Measurements from ENCODE around the gene SNRPE. TPM values are rescaled to one million over a fixed set of nuclear protein-coding genes. Genes with fewer than 3 reads are reported as not detected.

SNRPE gene
- total and polyA plus RNA-seq, 2 experiments from 2014 or later, result 99.3 to 904 TPM

DNA sequence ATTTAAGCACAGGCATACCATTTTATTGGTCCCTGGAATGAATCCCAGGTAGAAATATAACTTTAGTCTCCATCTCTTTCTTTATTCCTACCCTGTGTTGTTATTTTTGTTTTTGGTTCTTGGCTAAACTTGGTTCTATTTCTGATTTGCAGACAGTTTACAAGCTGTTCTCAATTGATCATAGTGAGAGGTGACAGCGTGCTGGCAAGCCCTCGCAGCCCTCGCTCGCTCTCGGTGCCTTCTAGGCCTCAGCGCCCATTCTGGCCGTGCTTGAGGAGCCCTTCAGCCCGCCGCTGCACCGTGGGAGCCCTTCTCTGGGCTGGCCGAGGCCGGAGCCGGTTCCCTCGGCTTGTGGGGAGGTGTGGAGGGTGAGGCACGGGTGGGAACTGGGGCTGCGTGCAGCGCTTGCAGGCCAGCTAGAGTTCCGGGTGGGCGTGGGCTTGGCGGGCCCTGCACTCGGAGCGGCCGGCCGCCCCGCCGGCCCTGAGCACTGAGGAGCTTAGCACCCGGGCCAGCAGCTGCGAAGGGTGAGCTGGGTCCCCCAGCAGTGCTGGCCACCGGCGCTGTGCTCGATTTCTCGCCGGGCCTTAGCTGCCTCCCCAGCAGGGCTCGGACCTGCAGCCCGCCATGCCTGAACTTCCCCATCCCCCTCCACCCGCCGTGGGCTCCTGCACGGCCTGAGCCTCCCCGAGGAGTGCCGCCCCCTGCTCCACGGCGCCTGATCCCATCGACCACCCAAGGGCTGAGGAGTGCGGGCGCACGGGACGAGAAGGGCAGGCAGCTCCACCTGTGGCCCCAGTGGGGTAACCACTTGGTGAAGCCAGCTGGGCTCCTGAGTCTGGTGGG is 38.7 kb downstream of the SNRPE start (continued):
- no peak for TF ChIP-seq CTCF (conservative IDR thresholded peaks at IDR 0.05; ENCODE audit: low read depth in 2 of 2)
- no peak for TF ChIP-seq EZH2phosphoT487 (IDR thresholded peaks at IDR 0.05; ENCODE audit: unreplicated experiment)
- TF ChIP-seq CREB1 (CRISPR knock-in tag; IDR thresholded peaks at IDR 0.05; ENCODE audit: low read depth), result no peak
- TF ChIP-seq ZNF331 (CRISPR knock-in tag; IDR thresholded peaks at IDR 0.05; ENCODE audit: low read depth), result no peak
- TF ChIP-seq EZH2 (IDR thresholded peaks at IDR 0.05; ENCODE audit: low read depth, unreplicated experiment), result no peak

- no peak overlapping the region for H3K27ac Mint-ChIP-seq
- peaks cover 13% of the 10 kb centered on the region for H3K9me3 Mint-ChIP-seq
- ATAC-seq, result no peak
- DNase-seq (ENCODE audit: low spot score), result no peak
- H3F3A ChIP-seq (replicated peaks; ENCODE audit: low read depth), result no peaks in the 10 kb centered on the region
- no peaks in the 10 kb centered on the region for H3K9me2 ChIP-seq (ENCODE audit: insufficient read depth)
- H3K4me1 ChIP-seq (ENCODE audit: insufficient read depth), result no peaks in the 10 kb centered on the region
- no peak overlapping the region for H3K27ac ChIP-seq (ENCODE audit: low read depth)
- H3K4me3 ChIP-seq, result no peak overlapping the region
- peaks cover 3% of the 10 kb centered on the region for H3K27me3 Mint-ChIP-seq (ENCODE audit: insufficient read depth, low read depth, poor library complexity)
- H3K27me3 ChIP-seq (ENCODE audit: insufficient read depth), result no peaks in the 10 kb centered on the region
- no peaks in the 10 kb centered on the region; the same call in 1 of the 2 replicates for H3K36me3 ChIP-seq (ENCODE audit: insufficient read depth)
- H4K20me1 ChIP-seq (replicated peaks; ENCODE audit: insufficient read depth), result no peaks in the 10 kb centered on the region
- H2AFZ ChIP-seq, result no peak overlapping the region
- no peak overlapping the region for H3K4me2 ChIP-seq
- no peak overlapping the region for H3K4me3 Mint-ChIP-seq
- H3K4me1 Mint-ChIP-seq, result no peaks in the 10 kb centered on the region
- H3K79me2 ChIP-seq (replicated peaks; ENCODE audit: insufficient read depth), result no peaks in the 10 kb centered on the region
- peaks cover 6% of the 10 kb centered on the region; the same call in 2 of the 3 replicates for H3K36me3 Mint-ChIP-seq (ENCODE audit: low read depth)
- TF ChIP-seq EZH2 (IDR thresholded peaks at IDR 0.05; ENCODE audit: low read depth, unreplicated experiment), result no peak
- TF ChIP-seq ZNF114 (CRISPR knock-in tag; IDR thresholded peaks at IDR 0.05), result no peak
- TF ChIP-seq JUNB (IDR thresholded peaks at IDR 0.05; ENCODE audit: unreplicated experiment), result no peak
- no peak for TF ChIP-seq REST (IDR thresholded peaks at IDR 0.05; ENCODE audit: unreplicated experiment)
- TF ChIP-seq EZH2phosphoT487 (IDR thresholded peaks at IDR 0.05; ENCODE audit: unreplicated experiment), result no peak
- no peak for TF ChIP-seq CREB1 (CRISPR knock-in tag; IDR thresholded peaks at IDR 0.05; ENCODE audit: low read depth)
- no peak for TF ChIP-seq POLR2AphosphoS5 (IDR thresholded peaks at IDR 0.05; ENCODE audit: low read depth)
- TF ChIP-seq ETS1 (IDR thresholded peaks at IDR 0.05), result no peak
- no peak for TF ChIP-seq STAT1 (IDR thresholded peaks at IDR 0.05; ENCODE audit: unreplicated experiment)
- TF ChIP-seq CTCF (conservative IDR thresholded peaks at IDR 0.05; ENCODE audit: low read depth in 2 of 2), result no peak
- TF ChIP-seq ZNF331 (CRISPR knock-in tag; IDR thresholded peaks at IDR 0.05; ENCODE audit: low read depth), result no peak
- no peak for TF ChIP-seq NANOG (IDR thresholded peaks at IDR 0.05; ENCODE audit: borderline replicate concordance)
These were observed 40.2 kb downstream of the SNRPE start for GRCh38 chr1:203901581-203901980.
